ENCODE data around the gene MTRF1.

GRCh38 chr13:41199526-41199925 lies 63.9 kb downstream of the MTRF1 start:
- TF ChIP-seq, protein P1, sequence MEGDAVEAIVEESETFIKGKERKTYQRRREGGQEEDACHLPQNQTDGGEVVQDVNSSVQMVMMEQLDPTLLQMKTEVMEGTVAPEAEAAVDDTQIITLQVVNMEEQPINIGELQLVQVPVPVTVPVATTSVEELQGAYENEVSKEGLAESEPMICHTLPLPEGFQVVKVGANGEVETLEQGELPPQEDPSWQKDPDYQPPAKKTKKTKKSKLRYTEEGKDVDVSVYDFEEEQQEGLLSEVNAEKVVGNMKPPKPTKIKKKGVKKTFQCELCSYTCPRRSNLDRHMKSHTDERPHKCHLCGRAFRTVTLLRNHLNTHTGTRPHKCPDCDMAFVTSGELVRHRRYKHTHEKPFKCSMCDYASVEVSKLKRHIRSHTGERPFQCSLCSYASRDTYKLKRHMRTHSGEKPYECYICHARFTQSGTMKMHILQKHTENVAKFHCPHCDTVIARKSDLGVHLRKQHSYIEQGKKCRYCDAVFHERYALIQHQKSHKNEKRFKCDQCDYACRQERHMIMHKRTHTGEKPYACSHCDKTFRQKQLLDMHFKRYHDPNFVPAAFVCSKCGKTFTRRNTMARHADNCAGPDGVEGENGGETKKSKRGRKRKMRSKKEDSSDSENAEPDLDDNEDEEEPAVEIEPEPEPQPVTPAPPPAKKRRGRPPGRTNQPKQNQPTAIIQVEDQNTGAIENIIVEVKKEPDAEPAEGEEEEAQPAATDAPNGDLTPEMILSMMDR (IDR thresholded peaks at IDR 0.05; ENCODE audit: borderline replicate concordance, extremely low read depth, low read length, poor library complexity, severe bottlenecking) = no peak
- no peak for TF ChIP-seq EZH2 (IDR thresholded peaks at IDR 0.05; ENCODE audit: borderline replicate concordance, low read depth, low read length, severe bottlenecking)
